Activated CD4-positive, alpha-beta memory T cell treated with anti-CD3 and anti-CD28 coated beads for 36 hours (primary cell): Measurements from ENCODE around the gene OR51B2. TPM values are rescaled to one million over a fixed set of nuclear protein-coding genes. Genes with fewer than 3 reads are reported as not detected.

Experiments
- CTCF ChIA-PET: fragments of 350-600 bp; sonication (Branson Sonifier 250); formaldehyde crosslinking; loops from one replicate; lab custom pipeline; 2021; ENCODE audit warnings: antibody characterized with exemption, inconsistent platforms; lab: Charles Lee
- POLR2A ChIA-PET: fragments of 350-600 bp; sonication (Branson Sonifier 250); formaldehyde crosslinking; loops from one replicate; lab custom pipeline; 2021; ENCODE audit warnings: antibody characterized with exemption; lab: Charles Lee
- DNase-seq: peaks from one replicate; pipeline ENCODE4 v3.0.0-alpha.2; 2020
- H3K27ac Mint-ChIP-seq: one replicate; pipeline ENCODE4 v1.8.0; 2021; ENCODE audit warnings: mixed read lengths
- H3K27me3 Mint-ChIP-seq: one replicate; pipeline ENCODE4 v1.8.0; 2021; ENCODE audit warnings: mixed read lengths
- H3K36me3 Mint-ChIP-seq: one replicate; pipeline ENCODE4 v1.8.0; 2021; ENCODE audit warnings: mixed read lengths
- H3K4me1 Mint-ChIP-seq: one replicate; pipeline ENCODE4 v1.8.0; 2021; ENCODE audit warnings: low read depth, mixed read lengths
- H3K4me3 Mint-ChIP-seq: one replicate; pipeline ENCODE4 v1.8.0; 2021; ENCODE audit warnings: mild to moderate bottlenecking, mixed read lengths
- H3K9me3 Mint-ChIP-seq: one replicate; pipeline ENCODE4 v1.8.0; 2021; ENCODE audit warnings: mixed read lengths
- intact Hi-C: fragments of 100-400 bp; cut with micrococcal nuclease; formaldehyde crosslinking; loops from one replicate; pipeline ENCODE4 v1.15.1; 2023
- total RNA-seq, 2 experiments: library from RNA; stranded (reverse); gene quantifications; one replicate each; pipeline ENCODE4 v1.2.3, GENCODE V29; 2021

OR51B2 gene
- total RNA-seq, 2 experiments from 2014 or later: not detected

GRCh38 chr11:5276697-5277096 lies 47.4 kb downstream of the OR51B2 start:
- Mint-ChIP-seq H3K4me3 (no peak overlapping the region), H3K36me3 (no peaks in the 10 kb centered on the region), H3K4me1 (no peaks in the 10 kb centered on the region), H3K27me3 (no peaks in the 10 kb centered on the region), H3K9me3 (no peaks in the 10 kb centered on the region), H3K27ac (no peak overlapping the region)
- POLR2A ChIA-PET: no interaction called here
- CTCF ChIA-PET: no interaction called here
- DNase-seq: no peak
- intact Hi-C loops: no loop called here

- Mint-ChIP-seq H3K4me1 (no peaks in the 10 kb centered on the region), H3K9me3 (no peaks in the 10 kb centered on the region), H3K27me3 (no peaks in the 10 kb centered on the region), H3K4me3 (no peak overlapping the region), H3K27ac (no peak overlapping the region), H3K36me3 (no peaks in the 10 kb centered on the region)
- DNase-seq: no peak
- intact Hi-C loops: no loop called here
- POLR2A ChIA-PET: no interaction called here
- CTCF ChIA-PET: no interaction called here
Measured at GRCh38 chr11:5275369-5276110, 48.6 kb downstream of the OR51B2 start.

DNA sequence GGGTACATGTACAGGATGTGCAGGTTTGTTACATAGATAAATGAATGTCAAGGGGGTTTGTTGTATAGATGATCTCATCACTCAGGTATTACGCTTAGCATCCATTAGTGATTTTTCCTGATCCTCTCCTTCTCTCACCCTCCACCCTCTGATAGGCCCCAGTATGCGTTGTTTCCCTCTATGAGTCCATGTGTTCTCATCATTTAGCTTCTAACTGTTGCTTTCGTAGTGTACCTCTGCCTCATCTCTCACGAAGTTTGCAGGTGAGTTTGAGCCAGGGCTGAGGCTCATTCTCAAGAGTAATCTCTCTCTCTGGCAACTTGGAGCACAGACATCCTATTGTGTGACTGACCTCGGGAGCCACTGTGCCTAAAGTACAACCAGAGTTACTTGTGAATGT lies 49.7 kb downstream of the OR51B2 start:
- POLR2A ChIA-PET: no interaction called here
- H3K27me3 Mint-ChIP-seq: no peaks in the 10 kb centered on the region
- H3K4me1 Mint-ChIP-seq: no peaks in the 10 kb centered on the region
- H3K4me3 Mint-ChIP-seq: no peak overlapping the region
- intact Hi-C loops: no loop called here
- no peaks in the 10 kb centered on the region for H3K9me3 Mint-ChIP-seq
- DNase-seq: no peak
- no peak overlapping the region for H3K27ac Mint-ChIP-seq
- CTCF ChIA-PET: no interaction called here
- H3K36me3 Mint-ChIP-seq: no peaks in the 10 kb centered on the region

Other genes starting within 250 kb of the OR51B2 start
- not detected for gene OR52A5, start 185.9 kb downstream of the OR51B2 start, total RNA-seq
- gene OR52A1, start 169.5 kb downstream of the OR51B2 start, total RNA-seq: not detected
- gene OR51V1, start 123.6 kb downstream of the OR51B2 start, total RNA-seq: not detected
- not detected for gene HBB, start 97.2 kb downstream of the OR51B2 start, total RNA-seq
- not detected for gene HBD, start 89.8 kb downstream of the OR51B2 start, total RNA-seq
- gene HBG1, start 74.4 kb downstream of the OR51B2 start, total RNA-seq: not detected
- gene HBG2, start 69.5 kb downstream of the OR51B2 start, total RNA-seq: not detected
- gene HBE1, start 54.4 kb downstream of the OR51B2 start, total RNA-seq: not detected
- gene OR51B4, start 22.4 kb downstream of the OR51B2 start, total RNA-seq: not detected
- gene OR51B5, start 19.2 kb upstream of the OR51B2 start, total RNA-seq: not detected
- gene OR51B6, start 27.2 kb upstream of the OR51B2 start, total RNA-seq: not detected
- not detected for gene OR51M1, start 59.5 kb upstream of the OR51B2 start, total RNA-seq
- gene OR51Q1, start 97.8 kb upstream of the OR51B2 start, total RNA-seq: not detected
- not detected for gene OR51I1, start 117.2 kb upstream of the OR51B2 start, total RNA-seq
- gene OR51I2, start 125.0 kb upstream of the OR51B2 start, total RNA-seq: not detected
- gene OR52D1, start 164.4 kb upstream of the OR51B2 start, total RNA-seq: not detected
- gene UBQLN3, start 185.7 kb upstream of the OR51B2 start, total RNA-seq: not detected
- gene UBQLNL, start 192.4 kb upstream of the OR51B2 start, total RNA-seq: under 1 TPM in 1 of 2 experiments, not detected in 1; 0.17 TPM
- not detected for gene OR52H1, start 224.2 kb upstream of the OR51B2 start, total RNA-seq